ENCODE measurements around the gene NCOR1. TPM values are rescaled to one million over a fixed set of nuclear protein-coding genes. Genes with fewer than 3 reads are reported as not detected.
A peak's percentile ranks its signal among the peaks of the same experiment; 100 is the strongest.
"Not testable (repeated sequence)": the region's sequence is repeated elsewhere in the genome, so short reads cannot be mapped to it uniquely, and the experiment has no call there.

Gene NCOR1
- total RNA-seq, 2 donors from 2014 or later, result 59.6 to 65.7 TPM

DNA sequence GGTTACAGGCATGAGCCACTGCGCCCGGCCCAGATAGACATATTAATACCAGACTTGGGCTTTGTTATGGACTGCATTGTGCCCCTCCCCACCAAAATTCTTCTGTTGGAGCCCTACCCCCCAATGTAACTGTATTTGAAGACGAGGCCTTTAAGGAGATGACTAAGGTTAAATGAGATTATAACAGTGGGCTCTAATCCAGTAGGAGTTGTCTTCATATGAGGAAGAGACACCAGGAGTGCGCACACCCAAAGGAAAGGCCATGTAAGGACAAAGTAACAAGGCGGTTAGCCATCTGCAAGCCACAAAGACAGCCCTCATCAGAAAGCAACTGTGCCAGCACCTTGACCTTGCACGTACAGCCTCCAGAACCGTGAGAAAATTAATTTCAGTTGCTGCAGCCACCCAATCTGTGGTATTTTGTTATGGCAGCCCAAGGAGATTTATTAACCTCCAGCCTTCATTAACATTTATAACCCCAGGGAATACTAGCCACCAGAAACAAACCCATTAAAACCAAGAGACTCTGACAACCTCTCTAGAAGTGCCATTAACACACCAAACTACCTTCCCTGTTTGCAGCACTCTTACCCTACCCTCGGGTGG is 108.1 kb downstream of the NCOR1 start:
- intact Hi-C loops (cut with DNase I), result no loop called here
- ATAC-seq (no peak), DNase-seq (no peak)

DNA sequence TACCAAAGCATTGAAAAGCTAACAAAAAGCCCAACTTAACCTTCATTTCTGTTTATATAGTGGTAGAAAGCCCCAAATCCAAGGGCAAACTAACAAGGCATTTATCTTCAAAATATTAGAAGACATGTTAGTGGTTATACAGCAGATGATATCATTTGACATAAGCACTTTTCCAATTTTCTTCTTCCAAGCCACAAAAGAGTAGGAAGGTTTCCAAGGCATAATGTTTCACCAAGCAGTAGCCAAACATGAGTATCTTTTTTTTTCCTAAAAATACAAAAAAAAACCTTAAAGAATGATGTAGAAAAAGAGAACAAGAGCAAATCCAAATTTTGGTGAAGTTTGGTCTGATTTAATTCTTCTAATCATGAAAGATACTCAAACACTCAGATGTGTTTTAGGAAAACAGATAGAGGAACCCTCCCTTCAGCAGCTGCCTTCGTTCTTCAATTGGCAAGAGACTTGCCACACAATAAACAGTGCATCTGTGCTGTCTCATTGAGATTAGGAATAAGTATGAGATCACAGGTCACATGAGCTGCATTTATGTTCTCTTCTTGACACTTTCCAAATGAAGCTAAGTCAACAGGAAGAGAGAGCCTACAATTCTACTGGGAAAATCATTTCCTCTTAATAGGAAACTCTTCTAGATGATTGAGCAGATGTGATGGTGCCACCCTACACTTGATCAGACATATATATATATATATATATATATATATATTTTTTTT is 109.0 kb downstream of the NCOR1 start:
- intact Hi-C loops (cut with DNase I), result no loop called here
- DNase-seq (no peak), ATAC-seq (peak in 1 of 2 donors; percentile 76)

DNA sequence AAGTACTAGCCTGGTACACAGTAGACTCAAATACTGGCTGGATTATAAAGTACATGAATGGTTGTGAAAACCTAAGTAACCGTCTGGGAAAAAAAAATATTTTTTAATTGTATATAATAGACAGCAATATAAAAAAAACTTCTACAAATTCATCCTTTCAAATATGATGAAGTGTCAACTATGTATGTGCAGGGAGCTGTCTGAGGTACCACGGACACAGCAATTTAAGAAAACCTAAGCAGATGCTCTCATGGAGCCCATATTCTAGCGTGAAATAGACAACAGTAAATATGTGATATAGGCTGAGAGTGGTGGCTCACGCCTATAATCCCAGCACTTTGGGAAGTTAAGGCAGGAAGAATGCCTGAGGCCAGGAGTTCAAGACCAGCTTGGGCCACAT is 111.1 kb downstream of the NCOR1 start:
- DNase-seq, result no peak
- no peak for ATAC-seq
- intact Hi-C loops (cut with DNase I), result no loop called here

DNA sequence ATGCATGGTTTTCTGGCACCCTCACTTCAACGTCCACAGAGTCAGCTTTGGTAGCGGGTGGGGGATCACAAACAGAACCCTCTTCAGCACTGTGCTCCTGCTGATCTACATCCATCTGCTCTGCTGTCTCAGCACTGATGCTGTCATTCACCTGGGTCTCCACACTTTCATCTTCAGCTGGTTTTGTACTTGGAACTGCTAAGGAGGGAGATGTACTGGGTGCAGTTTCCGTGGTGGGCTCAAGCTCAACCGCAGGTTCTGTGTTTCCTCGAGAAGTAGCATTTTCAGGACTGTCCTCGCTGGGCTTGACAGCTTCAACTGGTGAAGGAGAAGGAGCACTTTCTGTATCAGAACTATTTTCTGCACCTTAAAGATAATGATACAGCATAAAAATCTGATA is 113.9 kb downstream of the NCOR1 start:
- ATAC-seq (no peak), DNase-seq (no peak)
- intact Hi-C loops (cut with DNase I), result no loop called here

DNA sequence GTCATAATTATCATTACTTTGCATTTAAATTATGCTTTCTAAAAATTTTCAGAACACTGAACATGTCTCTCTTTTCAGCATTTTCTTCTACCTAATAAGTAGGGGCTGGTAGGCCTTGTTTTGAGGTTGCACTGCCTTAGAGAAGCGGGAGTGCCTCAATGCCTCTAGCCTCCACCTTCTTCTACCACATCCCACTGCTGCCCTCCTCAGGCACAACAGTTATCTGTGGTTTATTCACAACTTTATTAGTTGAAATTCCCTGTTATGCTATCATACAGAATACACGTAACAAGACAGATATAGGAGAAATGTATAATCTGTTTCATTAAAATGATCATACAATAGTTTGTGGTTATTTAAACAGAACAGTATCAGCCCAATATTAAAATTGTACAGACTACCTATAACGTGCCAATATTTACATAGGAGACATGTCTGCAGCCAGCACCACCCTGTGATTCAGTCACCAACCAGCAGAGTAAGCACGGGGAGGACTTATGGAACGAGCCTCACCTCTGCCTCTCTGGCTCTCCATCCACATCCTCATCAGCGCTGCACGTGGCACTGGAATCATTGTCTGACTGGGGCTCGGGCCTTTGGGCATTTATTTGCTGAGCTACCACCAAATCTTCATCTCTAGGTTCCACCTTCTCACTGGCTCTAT is 114.5 kb downstream of the NCOR1 start:
- DNase-seq, result no peak
- intact Hi-C loops (cut with DNase I), result no loop called here
- ATAC-seq, result no peak

DNA sequence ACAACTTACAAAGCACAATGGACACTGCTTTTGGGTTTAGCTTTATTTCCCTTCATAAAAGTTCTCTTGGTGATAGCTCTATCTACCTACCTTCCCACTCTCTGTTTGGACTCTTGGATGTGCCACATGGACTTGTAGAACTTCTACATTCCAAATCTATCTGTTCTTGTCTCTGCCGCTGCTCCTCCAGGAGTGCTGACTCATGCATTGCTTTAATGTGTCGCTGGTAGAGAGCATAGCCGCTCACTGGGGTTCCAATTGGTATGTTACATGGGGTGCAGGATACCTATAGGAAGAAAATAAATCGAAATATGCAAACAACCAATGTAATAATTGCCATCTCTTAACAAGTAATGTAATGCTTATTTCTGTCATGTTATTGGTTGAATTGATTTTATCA is 123.6 kb downstream of the NCOR1 start:
- ATAC-seq, result no peak
- no peak for DNase-seq
- intact Hi-C loops (cut with DNase I), result no loop called here

DNA sequence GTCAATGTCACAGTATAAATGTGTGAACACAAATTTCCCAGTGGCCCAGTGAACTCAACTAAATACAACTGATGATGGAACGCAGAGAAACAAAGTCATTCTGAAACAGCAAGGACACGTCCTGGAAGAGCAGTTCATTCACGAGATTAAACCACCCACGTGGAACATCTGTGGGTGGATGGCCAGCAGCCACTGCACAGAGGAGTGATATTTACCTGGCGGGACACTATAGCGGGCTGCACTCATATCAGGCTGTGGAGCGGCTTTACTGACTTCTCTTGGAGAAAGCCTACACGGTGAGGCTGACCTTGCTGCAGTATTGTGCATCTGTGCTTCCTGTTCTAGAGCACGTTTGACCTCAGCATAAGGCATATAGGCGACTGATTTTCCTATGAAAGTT is 128.4 kb downstream of the NCOR1 start:
- intact Hi-C loops (cut with DNase I), result no loop called here
- no peak for DNase-seq
- no peak for ATAC-seq

DNA sequence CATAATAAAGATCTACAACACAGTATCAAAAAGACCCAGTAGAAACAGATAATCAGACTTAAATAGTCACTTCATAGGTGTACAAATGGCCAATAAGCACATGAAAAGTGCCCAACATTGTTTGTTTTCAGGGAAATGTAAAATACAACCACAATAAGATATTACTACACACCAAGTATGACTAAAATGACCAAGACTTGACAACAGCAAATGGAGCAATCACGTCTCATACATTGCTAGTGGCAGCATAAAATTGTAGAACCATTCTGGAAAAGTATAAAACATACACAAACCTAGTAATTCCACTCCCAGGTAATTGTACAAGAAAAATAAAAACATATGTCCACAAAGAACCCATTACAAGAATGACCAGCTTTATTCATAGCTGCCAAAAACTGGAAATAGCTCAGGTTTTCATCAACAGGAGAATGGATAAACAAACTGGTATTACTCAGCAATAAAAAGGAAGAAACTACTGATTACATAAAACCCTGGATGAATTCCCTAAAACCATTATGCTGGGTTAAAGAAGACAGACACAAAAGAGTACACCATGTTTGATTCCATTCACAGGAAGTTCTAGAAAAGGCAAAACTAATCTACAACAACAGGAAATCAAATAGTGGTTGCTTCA is 130.2 kb downstream of the NCOR1 start:
- intact Hi-C loops (cut with DNase I), result no loop called here
- ATAC-seq, result peak in 1 of 2 donors; percentile 58
- no peak for DNase-seq

DNA sequence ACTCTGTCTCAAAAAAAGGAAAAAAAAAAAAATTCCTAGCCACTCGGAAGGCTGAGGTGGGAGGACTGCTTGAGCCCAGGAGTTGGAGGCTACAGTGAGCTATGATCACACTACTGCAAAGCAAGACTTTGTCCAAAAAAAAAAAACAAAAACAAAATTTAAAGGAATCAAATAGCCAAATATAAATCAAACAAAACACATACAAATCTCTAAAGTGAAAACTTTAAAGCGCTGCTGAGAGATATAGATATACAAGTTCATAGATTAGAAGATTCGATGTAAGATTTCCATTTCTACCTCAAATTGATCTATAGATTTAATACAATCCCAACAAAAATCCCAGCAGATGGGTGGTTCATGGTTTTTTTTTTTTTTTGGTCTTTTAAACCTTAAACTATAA is 132.1 kb downstream of the NCOR1 start:
- intact Hi-C loops (cut with DNase I), result no loop called here
- no peak for DNase-seq
- ATAC-seq, result no peak

DNA sequence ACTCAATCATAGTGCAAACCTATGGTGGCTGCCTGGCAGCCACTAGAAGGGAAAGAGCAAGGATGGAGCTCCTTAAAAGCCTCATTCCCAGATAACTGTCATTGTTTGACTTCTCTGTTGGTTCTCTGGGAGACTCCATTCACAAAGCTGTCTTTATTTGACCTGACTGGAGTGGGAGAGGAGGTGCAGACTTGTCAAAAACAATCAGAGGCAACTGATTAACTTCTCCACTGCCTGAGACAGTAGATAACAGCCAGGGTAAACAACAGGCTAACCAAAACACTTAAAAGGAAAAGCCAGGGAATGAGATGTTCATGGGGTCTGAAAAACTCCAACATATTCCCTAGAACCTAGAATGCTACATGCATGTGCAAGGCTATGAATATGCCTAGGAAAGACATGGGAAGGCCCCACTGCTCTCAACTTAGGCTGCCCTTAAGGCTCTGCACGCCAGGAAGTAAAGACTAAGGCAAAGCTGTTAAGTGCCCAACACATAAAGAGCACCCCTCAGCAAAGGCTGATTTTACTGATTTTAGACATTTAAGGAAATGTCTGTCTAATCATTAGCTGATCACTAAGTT is 133.7 kb downstream of the NCOR1 start:
- intact Hi-C loops (cut with DNase I), result no loop called here
- DNase-seq (no peak), ATAC-seq (no peak)

DNA sequence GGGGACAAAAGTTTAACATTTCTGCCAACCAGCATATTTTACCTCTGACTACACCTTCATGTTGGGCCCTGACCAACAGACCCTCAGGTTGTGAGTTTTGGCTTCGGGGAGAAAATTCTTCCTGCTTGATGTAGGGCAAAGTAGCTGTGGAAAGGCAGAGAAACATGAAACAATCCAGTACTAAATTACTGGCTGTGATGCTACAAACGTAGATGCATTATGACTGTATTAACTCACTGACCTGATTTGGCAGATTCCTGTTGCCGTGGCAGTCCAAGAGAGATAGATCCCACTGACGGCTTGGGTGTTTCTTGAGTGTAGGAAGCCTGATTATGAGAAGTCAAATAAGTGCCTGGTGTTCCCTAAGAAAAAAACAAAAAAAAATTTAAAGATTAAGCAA is 135.0 kb downstream of the NCOR1 start:
- intact Hi-C loops (cut with DNase I), result no loop called here
- ATAC-seq, result peak in 1 of 2 donors; percentile 16
- DNase-seq, result no peak

DNA sequence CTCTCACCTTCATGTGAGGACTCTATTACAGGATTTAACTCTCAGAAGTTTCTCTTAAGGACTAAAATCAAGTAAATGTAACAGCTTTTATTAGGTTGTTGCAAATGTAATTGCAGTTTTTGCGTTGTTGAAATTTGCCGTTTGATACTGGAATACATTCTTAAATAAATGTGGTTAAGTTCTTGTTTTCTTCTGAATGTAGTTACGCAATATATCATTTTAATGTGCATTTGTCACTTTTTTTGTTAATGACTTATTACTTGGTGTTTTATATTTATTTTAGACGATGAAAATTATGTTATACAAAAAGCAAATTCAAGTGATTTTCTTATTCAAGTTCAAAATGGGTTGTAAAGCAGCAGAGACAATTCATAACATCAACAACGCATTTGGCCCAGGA is 139.4 kb downstream of the NCOR1 start:
- intact Hi-C loops (cut with DNase I), result no loop called here
- ATAC-seq (no peak), DNase-seq (no peak)

DNA sequence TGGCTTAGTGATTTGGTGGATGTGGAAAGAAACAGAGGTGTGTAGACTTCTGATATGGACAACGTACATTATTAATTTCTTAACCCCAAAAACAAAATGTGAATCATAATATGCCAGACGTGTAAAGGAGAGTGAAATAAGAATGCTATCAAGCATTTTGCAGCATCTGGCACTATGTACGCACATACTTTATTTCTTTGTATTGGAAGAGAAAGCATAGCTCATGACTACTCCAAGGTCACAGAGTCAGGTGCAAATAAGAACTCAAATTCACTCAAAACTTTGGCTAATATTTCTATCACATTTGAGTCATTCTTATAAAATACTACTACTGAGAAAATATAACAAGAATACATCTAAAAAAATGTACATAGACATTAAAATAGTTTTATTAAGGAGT is 140.9 kb downstream of the NCOR1 start:
- intact Hi-C loops (cut with DNase I), result no loop called here
- ATAC-seq (no peak), DNase-seq (no peak)

DNA sequence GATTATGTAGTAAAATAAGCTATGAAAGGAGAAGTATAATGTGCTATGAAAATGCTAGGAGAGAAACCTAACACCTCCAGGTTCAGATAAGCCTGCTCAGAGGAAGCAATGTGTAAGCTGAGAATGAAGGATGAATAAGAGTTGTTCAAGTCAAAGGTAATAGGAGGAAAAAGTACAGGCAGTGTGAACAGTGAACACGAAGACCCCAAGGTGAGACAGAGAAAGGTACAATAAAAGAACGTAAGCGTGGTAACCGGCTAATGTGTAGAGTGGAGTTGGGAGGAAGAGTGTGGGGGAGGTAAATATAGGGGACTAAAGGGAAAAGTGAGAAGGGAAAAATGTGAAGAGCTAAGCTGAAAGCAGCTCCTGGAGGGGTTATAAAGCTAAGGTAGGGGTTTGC is 141.5 kb downstream of the NCOR1 start:
- ATAC-seq (no peak), DNase-seq (no peak)
- intact Hi-C loops (cut with DNase I), result no loop called here

DNA sequence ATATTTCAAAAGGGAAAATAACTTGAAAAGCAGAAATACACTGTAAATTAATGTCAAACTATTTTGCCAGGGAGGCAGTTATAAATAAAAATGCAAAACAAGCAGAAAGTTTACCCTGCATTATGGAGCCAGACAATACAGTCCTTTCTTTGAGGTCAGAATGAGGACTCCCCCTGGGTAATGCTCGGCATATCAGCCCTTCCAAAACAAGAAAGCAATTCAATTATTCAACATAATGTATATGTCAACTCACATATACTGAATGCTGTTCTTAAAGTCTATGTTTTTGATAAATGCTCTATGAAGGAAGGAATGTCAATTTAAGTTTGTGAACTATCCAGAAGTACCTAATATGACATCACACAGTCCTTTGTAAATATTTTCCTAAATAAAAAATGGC is 143.3 kb downstream of the NCOR1 start:
- intact Hi-C loops (cut with DNase I), result no loop called here
- no peak for DNase-seq
- no peak for ATAC-seq

DNA sequence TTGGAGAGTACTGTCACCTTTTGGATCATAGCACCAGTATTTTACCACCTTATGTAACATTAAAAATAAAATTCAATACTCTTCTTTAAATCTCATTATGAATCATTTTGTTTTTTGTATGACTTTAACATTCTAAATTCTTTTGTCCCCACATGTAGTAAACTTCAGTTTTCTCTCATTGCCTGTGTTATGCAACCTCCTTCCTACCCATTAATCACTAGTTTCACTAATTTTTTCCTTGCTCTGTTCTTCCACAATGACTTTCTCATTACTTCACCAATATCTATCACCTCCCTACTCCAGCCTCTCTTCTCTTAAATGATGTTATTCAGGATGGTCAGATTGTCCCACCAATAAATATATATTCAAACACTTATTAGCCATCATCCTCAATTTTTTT is 147.0 kb downstream of the NCOR1 start:
- ATAC-seq, result no peak
- intact Hi-C loops (cut with DNase I), result no loop called here
- DNase-seq, result no peak

DNA sequence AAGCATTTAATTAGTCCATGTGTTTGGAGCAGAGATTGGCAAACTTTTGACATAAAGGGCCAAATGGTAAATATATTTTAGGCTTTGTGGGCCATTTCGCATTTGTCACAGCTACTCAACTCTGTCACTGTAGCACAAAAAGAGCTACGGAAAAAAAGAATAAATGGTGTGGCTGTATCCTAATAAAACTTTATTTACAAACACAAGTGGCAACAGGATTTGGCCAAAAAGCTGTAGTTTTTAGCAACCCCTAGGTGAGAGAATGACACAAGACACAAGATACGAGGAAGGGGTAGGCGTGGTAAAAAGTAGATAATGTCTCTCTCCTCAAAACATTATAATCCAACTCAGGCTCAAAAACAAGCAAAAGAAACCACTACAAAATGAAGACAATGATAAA is 149.2 kb downstream of the NCOR1 start:
- ATAC-seq (no peak), DNase-seq (no peak)
- intact Hi-C loops (cut with DNase I), result no loop called here

DNA sequence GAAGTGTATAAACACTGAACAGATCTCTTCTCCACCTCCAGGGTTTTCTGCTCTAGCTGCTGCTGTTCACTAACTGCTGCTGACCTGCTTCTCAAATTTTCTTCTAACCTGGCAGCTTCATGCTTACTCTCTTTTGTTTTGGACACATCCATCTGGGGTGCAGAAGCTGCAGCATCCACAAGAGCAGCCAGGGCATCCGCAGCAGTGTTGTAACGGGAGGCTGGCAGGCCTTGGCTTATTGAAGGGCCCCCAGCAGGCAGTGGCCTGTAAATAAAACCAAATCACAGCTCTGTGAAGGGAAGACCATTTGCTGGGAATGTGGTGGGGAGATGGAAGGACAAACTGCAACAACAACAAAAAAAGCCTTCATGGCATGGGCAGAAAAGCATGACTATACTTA is 153.7 kb downstream of the NCOR1 start:
- ATAC-seq (no peak), DNase-seq (no peak)
- intact Hi-C loops (cut with DNase I), result no loop called here

DNA sequence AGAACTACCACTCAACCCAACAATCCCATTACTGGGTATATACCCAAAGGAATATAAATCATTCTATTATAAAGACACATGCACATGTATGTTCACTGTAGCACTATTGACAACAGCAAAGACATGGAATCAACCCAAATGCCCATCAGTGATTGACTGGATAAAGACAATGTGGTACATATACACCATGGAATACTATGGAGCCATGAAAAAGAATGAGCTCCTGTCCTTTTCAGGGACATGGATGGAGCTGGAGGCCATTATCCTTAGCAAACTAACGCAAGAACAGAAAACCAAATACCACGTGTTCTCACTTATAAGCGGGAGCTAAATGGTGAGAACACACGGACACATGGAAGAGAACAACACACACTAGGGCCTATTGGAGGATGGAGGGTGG is 160.2 kb downstream of the NCOR1 start:
- intact Hi-C loops (cut with DNase I); ATAC-seq; DNase-seq: not testable (repeated sequence)

DNA sequence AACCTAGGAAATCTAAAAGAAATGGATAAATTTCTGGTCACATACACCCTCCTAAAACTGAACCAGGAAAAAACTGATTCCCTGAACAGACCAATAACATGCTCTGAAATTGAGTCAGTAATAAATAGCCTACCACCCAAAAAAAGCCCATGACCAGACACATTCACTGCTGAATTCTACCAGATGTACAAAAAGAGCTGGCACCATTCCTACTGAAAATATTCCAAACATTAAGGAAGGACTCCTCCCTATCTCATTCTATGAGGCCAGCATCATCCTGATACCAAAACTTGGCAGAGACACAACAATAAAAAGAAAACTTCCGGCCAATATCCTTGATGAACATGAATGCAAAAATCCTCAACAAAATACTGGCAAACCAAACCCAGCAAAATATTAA is 162.8 kb downstream of the NCOR1 start:
- intact Hi-C loops (cut with DNase I), result no loop called here
- ATAC-seq, result peak in 1 of 2 donors; percentile 56
- no peak for DNase-seq

Data from left cardiac atrium (tissue), 4 donors.